CD4-positive, alpha-beta memory T cell (primary cell): ENCODE results near the gene CLPTM1L. TPM values are rescaled to one million over a fixed set of nuclear protein-coding genes. Genes with fewer than 3 reads are reported as not detected.

Source experiments
- CTCF ChIA-PET: fragments of 350-600 bp; sonication (Branson Sonifier 250); formaldehyde crosslinking; loops from one replicate; lab custom pipeline; 2021; ENCODE audit warnings: inconsistent platforms; ENCODE audit not compliant: partially characterized antibody; lab: Charles Lee
- POLR2A ChIA-PET: fragments of 350-600 bp; sonication (Branson Sonifier 250); formaldehyde crosslinking; loops from one replicate; lab custom pipeline; 2021; ENCODE audit not compliant: partially characterized antibody; lab: Charles Lee
- DNase-seq, 5 donors: peaks; one replicate each; pipeline versions ENCODE4 v3.0.0 to v3.0.0-alpha.2; 2020 to 2022; ENCODE audit warnings: mixed read lengths in 1 of 5
- H3K27ac ChIP-seq: one replicate; pipeline ENCODE4 v1.7.0; 2013; ENCODE audit warnings: low read depth, low read length
- H3K27me3 ChIP-seq: 2 replicates; pipeline ENCODE4 v1.7.0; 2013; ENCODE audit warnings: mild to moderate bottlenecking, low read length, moderate library complexity; ENCODE audit not compliant: insufficient read depth
- H3K36me3 ChIP-seq: 2 replicates; pipeline ENCODE4 v1.7.0; 2013; ENCODE audit warnings: mild to moderate bottlenecking, low read length, moderate library complexity; ENCODE audit not compliant: insufficient read depth
- H3K4me1 ChIP-seq: 2 replicates; pipeline ENCODE4 v1.7.0; 2013; ENCODE audit warnings: mild to moderate bottlenecking, low read length, moderate library complexity; ENCODE audit not compliant: insufficient read depth
- H3K4me3 ChIP-seq, 2 donors: one replicate each; pipeline ENCODE4 v1.7.0; 2013; ENCODE audit warnings: low read length in 2 of 2, mild to moderate bottlenecking in 1 of 2
- H3K9me3 ChIP-seq, 2 donors: one replicate each; pipeline ENCODE4 v1.7.0; 2013; ENCODE audit warnings: low read length in 2 of 2, control low read depth in 1 of 2; ENCODE audit not compliant: control insufficient read depth in 1 of 2
- H3K27ac Mint-ChIP-seq, 7 donors: one replicate each; pipeline ENCODE4 v1.8.0; 2020 to 2021; ENCODE audit warnings: mixed read lengths in 7 of 7, mild to moderate bottlenecking in 6 of 7, inconsistent platforms in 3 of 7, moderate library complexity in 3 of 7
- H3K27me3 Mint-ChIP-seq, 2 donors: one replicate each; pipeline ENCODE4 v1.8.0; 2020 to 2021; ENCODE audit warnings: mixed read lengths in 2 of 2
- H3K36me3 Mint-ChIP-seq, 2 donors: one replicate each; pipeline ENCODE4 v1.8.0; 2020 to 2021; ENCODE audit warnings: mixed read lengths in 2 of 2, inconsistent platforms in 1 of 2, mild to moderate bottlenecking in 1 of 2
- H3K4me1 Mint-ChIP-seq, 4 donors: one replicate each; pipeline ENCODE4 v1.8.0; 2020 to 2021; ENCODE audit warnings: mixed read lengths in 4 of 4, mild to moderate bottlenecking in 1 of 4
- H3K4me3 Mint-ChIP-seq, 8 donors: one replicate each; pipeline ENCODE4 v1.8.0; 2020 to 2021; ENCODE audit warnings: mixed read lengths in 8 of 8, mild to moderate bottlenecking in 7 of 8, moderate library complexity in 6 of 8, inconsistent platforms in 3 of 8
- H3K9me3 Mint-ChIP-seq, 8 donors: one replicate each; pipeline ENCODE4 v1.8.0; 2020 to 2021; ENCODE audit warnings: mixed read lengths in 8 of 8, mild to moderate bottlenecking in 5 of 8, inconsistent platforms in 3 of 8, moderate library complexity in 1 of 8
- intact Hi-C: fragments of 100-400 bp; cut with micrococcal nuclease; formaldehyde crosslinking; loops from one replicate; pipeline ENCODE4 v1.15.1; 2023
- polyA plus RNA-seq, 2 donors: library from polyadenylated mRNA; unstranded; fragments of 300-500 nt; fragmentation: Illumina TruSeq; gene quantifications; one replicate each; pipeline ENCODE4 v1.2.3, GENCODE V29; 2021
- total RNA-seq, 2 experiments: library from RNA; stranded (reverse); gene quantifications; one replicate each; pipeline ENCODE4 v1.2.3, GENCODE V29; 2021

CLPTM1L gene
- 10 to 100 TPM; 86.0 to 87.4 TPM for total RNA-seq
- polyA plus RNA-seq = 10 to 100 TPM; 34.1 to 59.2 TPM

GRCh38 chr5:1344975-1345838 lies at the start of gene CLPTM1L:
Gene CLPTM1L (minus strand): TSS chr5:1345099. CDS start chr5:1344841, 258 bp downstream.
- ChIA-PET POLR2A (interaction anchor here (0.6 to 4.4 kb wide), 13 partner anchors 9 to 179 kb away, joined by 3 to 53 read pairs (median 5); partner anchors contain the start of genes LPCAT1 and TERT), CTCF (interaction anchor here (1.3 to 1.7 kb wide), 4 partner anchors 32 to 300 kb away, joined by 3 to 8 read pairs (median 4); no protein-coding TSS in a partner anchor)
- H3K9me3 ChIP-seq = no peaks in the 10 kb centered on the region
- H3K4me1 Mint-ChIP-seq = peaks cover 18 to 48% (median 35%) of the 10 kb centered on the region in 4 donors
- peak within 1 kb of the TSS; percentile 75 for H3K27ac ChIP-seq
- H3K27me3 ChIP-seq = no peaks in the 10 kb centered on the region
- peak; percentile 83 to 91 (median 90) for DNase-seq
- H3K36me3 ChIP-seq = peaks cover 22% of the 10 kb centered on the region
- intact Hi-C loops = loop anchor here (1.0 to 10.0 kb wide), 5 partner anchors 29 to 450 kb away; partner anchors contain the start of genes MRPL36 and TERT
- H3K9me3 Mint-ChIP-seq = no peaks in the 10 kb centered on the region
- peak within 1 kb of the TSS; percentile 82 to 98 (median 88) for H3K27ac Mint-ChIP-seq
- H3K4me3 Mint-ChIP-seq = peak within 1 kb of the TSS; percentile 88 to 95 (median 92)
- no peaks in the 10 kb centered on the region for H3K27me3 Mint-ChIP-seq
- peak within 1 kb of the TSS; percentile 86 to 96 for H3K4me3 ChIP-seq
- H3K36me3 Mint-ChIP-seq = peaks cover 16 to 22% of the 10 kb centered on the region in 2 donors
- H3K4me1 ChIP-seq = peaks cover 25% of the 10 kb centered on the region

GRCh38 chr5:1393571-1394501 lies 48.9 kb upstream of the CLPTM1L start:
- no peaks in the 10 kb centered on the region for H3K4me1 ChIP-seq
- Mint-ChIP-seq H3K4me1 (no peaks in the 10 kb centered on the region), H3K27me3 (peaks cover 19 to 22% of the 10 kb centered on the region in 2 donors), H3K4me3 (no peak overlapping the region), H3K36me3 (no peaks in the 10 kb centered on the region), H3K27ac (peak overlapping the region in 1 of 7 donors; percentile 31), H3K9me3 (peaks cover 0 to 4% (median 0%) of the 10 kb centered on the region in 8 donors)
- intact Hi-C loops = no loop called here
- no peak overlapping the region for H3K27ac ChIP-seq
- no peak for DNase-seq
- peaks cover 3% of the 10 kb centered on the region for H3K27me3 ChIP-seq
- no peaks in the 10 kb centered on the region for H3K9me3 ChIP-seq
- no peaks in the 10 kb centered on the region for H3K36me3 ChIP-seq
- ChIA-PET CTCF (interaction anchor here (1.4 kb wide), 1 partner anchor 14 kb away, joined by 4 read pairs; no protein-coding TSS in a partner anchor), POLR2A (no interaction called here)
- H3K4me3 ChIP-seq = no peak overlapping the region

- Mint-ChIP-seq H3K36me3 (no peaks in the 10 kb centered on the region), H3K4me1 (peaks cover 0 to 5% (median 2%) of the 10 kb centered on the region in 4 donors), H3K27ac (no peak overlapping the region), H3K27me3 (peaks cover 19 to 22% of the 10 kb centered on the region in 2 donors), H3K9me3 (peaks cover 0 to 5% (median 0%) of the 10 kb centered on the region in 8 donors), H3K4me3 (no peak overlapping the region)
- CTCF ChIA-PET = interaction anchor here (0.6 to 1.4 kb wide), 2 partner anchors 13 to 14 kb away, joined by 3 to 4 read pairs; no protein-coding TSS in a partner anchor
- Histone ChIP-seq H3K27me3 (peaks cover 3% of the 10 kb centered on the region), H3K9me3 (no peaks in the 10 kb centered on the region), H3K36me3 (no peaks in the 10 kb centered on the region), H3K27ac (no peak overlapping the region), H3K4me3 (no peak overlapping the region), H3K4me1 (no peaks in the 10 kb centered on the region)
- DNase-seq = no peak
- intact Hi-C loops = no loop called here
- POLR2A ChIA-PET = no interaction called here
These were observed 48.1 kb upstream of the CLPTM1L start for GRCh38 chr5:1392801-1393565.

- Mint-ChIP-seq H3K9me3 (peaks cover 0 to 5% (median 0%) of the 10 kb centered on the region in 8 donors), H3K36me3 (no peaks in the 10 kb centered on the region), H3K4me3 (no peak overlapping the region), H3K27ac (no peak overlapping the region), H3K4me1 (peaks cover under 1 to 8% (median 3%) of the 10 kb centered on the region in 4 donors), H3K27me3 (peaks cover 17 to 22% of the 10 kb centered on the region in 2 donors)
- Histone ChIP-seq H3K4me3 (no peak overlapping the region), H3K27me3 (peaks cover 3% of the 10 kb centered on the region), H3K9me3 (no peaks in the 10 kb centered on the region), H3K27ac (no peak overlapping the region), H3K4me1 (peaks cover 3% of the 10 kb centered on the region), H3K36me3 (no peaks in the 10 kb centered on the region)
- CTCF ChIA-PET = interaction anchor here (0.6 kb wide), 1 partner anchor 13 kb away, joined by 3 read pairs; no protein-coding TSS in a partner anchor
- intact Hi-C loops = no loop called here
- DNase-seq = no peak
- POLR2A ChIA-PET = no interaction called here
These were observed 47.4 kb upstream of the CLPTM1L start for GRCh38 chr5:1392261-1392660.

- Histone ChIP-seq H3K27ac (no peak overlapping the region), H3K36me3 (no peaks in the 10 kb centered on the region), H3K27me3 (peaks cover 3% of the 10 kb centered on the region), H3K4me1 (peaks cover 9% of the 10 kb centered on the region), H3K4me3 (no peak overlapping the region), H3K9me3 (no peaks in the 10 kb centered on the region)
- Mint-ChIP-seq H3K27ac (no peak overlapping the region), H3K9me3 (peaks cover 0 to 5% (median 0%) of the 10 kb centered on the region in 8 donors), H3K27me3 (peaks cover 16 to 18% of the 10 kb centered on the region in 2 donors), H3K36me3 (no peaks in the 10 kb centered on the region), H3K4me1 (peaks cover 6 to 13% (median 8%) of the 10 kb centered on the region in 4 donors), H3K4me3 (no peak overlapping the region)
- CTCF ChIA-PET = no interaction called here
- no peak for DNase-seq
- POLR2A ChIA-PET = no interaction called here
- intact Hi-C loops = no loop called here
These were observed 46.8 kb upstream of the CLPTM1L start for GRCh38 chr5:1391691-1392090.

GRCh38 chr5:1390861-1391600 lies 46.1 kb upstream of the CLPTM1L start:
- Mint-ChIP-seq H3K9me3 (peaks cover 0 to 5% (median 0%) of the 10 kb centered on the region in 8 donors), H3K27ac (no peak overlapping the region), H3K4me3 (no peak overlapping the region), H3K4me1 (peaks cover 12 to 20% (median 13%) of the 10 kb centered on the region in 4 donors), H3K36me3 (peaks cover 0 to 3% of the 10 kb centered on the region in 2 donors), H3K27me3 (peaks cover 15 to 16% of the 10 kb centered on the region in 2 donors)
- no peak for DNase-seq
- no peak overlapping the region for H3K4me3 ChIP-seq
- H3K27me3 ChIP-seq = peaks cover 3% of the 10 kb centered on the region
- ChIA-PET POLR2A (no interaction called here), CTCF (no interaction called here)
- peaks cover 12% of the 10 kb centered on the region for H3K4me1 ChIP-seq
- no peak overlapping the region for H3K27ac ChIP-seq
- H3K9me3 ChIP-seq = no peaks in the 10 kb centered on the region
- intact Hi-C loops = no loop called here
- H3K36me3 ChIP-seq = no peaks in the 10 kb centered on the region
